ENCODE measurements around the gene BAIAP2L1.
"Not testable (repeated sequence)": the region's sequence is repeated elsewhere in the genome, so short reads cannot be mapped to it uniquely, and the experiment has no call there.

BAIAP2L1 gene

DNA sequence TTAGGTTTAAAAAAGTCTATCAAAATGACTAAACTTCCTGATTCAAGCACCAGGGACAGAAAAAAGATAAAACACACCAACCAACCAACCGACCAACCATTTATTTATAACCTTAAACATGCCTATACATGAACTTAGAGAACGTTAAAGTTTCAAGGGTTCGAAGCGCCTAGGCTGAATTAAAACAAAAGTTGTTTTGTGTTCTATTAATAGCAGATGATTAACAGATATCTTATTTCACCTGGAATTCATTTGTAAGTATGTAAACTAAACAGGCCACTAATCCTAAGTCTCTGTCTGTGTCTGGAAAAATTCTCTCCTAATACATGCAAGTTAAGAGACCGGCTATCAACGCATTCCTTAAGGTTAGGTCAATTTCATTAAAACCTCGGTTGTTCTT, 1.4 kb downstream of the BAIAP2L1 start:
- DNase-seq (ENCODE audit: low read depth in 2 of 3, low spot score in 2 of 3), result no peak

DNA sequence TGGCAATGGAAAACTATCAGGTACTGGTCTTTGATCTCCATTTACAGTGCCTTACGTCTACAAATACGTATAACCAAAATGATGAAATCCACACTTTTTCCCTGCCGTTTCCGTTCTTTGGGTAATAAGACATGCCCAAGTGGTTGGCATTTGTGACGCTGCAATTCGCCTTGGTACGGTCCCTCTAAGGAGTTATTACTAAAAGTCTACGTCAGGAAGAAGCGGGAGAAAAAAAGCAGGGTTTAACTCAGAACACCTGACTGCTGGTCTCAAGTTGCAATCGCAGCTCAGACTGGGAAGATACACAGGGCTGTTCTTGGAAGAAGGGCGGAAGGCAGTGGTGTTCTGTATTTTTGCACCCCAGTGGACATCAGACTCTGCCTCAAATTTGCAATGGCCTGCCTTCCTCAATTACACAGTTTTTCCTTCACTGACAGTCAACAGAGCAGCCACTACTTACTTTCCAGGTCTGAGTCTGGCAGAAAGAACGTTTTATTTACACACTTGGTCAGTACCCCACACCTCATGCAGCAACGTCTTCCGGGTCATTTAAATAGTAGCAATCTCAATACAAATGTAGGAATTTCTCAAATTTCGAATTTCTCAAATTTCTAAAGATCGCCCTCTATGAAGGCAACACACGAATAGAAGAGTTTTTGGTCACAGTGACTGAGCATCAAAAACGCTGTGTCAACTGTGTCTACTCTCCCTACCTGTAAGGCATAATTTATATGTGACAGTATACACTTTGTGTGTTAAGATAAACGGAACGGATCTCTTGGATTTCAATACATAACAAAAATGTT, 2.1 kb downstream of the BAIAP2L1 start:
- no peak for DNase-seq (ENCODE audit: low read depth in 2 of 3, low spot score in 2 of 3)

DNA sequence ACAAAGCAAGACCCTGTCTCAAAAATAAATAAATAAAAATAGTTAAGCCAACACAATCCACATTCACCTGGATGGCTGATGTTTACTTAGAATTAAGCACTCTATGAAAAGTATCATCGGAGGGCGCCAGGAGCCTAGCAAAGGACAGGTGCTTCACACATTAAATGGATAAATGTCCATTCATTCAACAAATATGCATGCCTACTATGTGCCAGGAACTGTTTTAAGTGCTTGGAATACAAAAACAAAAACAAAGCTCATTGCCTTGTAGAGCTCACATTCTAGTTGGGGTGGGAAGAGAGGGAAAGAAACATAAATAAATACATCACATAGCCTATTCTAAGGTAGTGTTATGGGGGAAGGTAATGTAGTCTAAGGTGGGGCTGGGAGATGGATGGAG, 4.1 kb downstream of the BAIAP2L1 start:
- no peak for DNase-seq (ENCODE audit: low read depth in 2 of 3, low spot score in 2 of 3)

DNA sequence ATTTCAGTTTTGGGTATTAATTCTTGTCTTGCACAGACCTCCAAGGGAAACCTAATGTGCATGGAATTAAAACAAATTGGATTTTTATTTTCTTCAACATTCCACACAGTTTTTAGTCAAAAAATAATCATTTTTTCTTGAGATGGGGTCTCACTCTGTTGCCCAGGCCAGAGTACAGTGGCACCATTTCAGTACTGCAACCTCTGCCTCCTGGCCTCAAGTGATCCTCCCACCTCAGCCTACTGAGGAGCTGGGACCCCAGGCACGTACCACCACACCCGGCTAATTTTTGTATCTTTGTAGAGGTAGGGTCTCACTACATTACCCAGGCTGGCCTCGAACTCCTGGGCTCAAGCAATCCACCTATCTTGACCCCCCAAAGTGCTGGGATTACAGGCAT, 4.9 kb downstream of the BAIAP2L1 start:
- no peak for DNase-seq (ENCODE audit: low read depth in 2 of 3, low spot score in 2 of 3)

DNA sequence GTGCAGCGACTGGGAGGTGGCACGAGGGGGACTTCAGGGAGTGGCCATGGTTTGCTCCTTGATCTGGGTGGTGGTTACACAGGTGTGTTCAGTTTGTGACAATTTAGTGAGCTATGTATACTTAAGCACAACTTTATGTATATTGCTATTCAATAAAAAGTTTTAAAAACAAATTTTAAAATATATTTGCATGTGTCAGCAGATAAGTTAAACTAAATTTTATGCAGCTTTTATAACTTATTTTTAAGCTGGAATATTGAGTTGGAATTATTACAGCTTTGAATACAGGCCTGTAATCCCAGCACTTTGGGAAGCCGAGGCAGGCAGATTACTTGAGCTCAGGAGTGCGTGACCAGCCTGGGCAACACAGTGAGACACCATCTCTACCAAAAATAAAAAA, 5.4 kb downstream of the BAIAP2L1 start:
- DNase-seq (ENCODE audit: low read depth in 2 of 3, low spot score in 2 of 3), result no peak

DNA sequence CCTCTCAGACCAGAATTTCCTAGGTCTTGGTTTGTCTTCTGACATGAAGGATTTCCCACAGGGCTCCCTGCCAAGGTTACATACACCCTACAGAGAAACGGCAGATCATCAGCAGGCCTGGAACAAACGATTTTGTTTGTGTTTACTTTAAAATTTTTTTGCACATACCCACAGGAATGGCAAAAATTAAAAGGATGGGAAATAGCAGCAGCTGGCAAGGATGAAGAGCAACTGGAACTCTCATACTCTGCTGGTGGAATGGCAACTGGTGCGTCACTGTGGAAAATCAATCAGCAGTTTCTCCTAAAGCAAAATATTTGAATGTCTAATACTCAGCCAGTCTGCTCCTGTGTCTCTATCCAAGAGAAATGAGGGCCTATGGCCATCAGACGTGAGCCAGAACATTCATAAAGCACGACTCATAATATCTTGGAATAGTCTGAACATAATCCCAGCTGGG, 6.5 kb downstream of the BAIAP2L1 start:
- no peak for DNase-seq (ENCODE audit: low read depth in 2 of 3, low spot score in 2 of 3)

DNA sequence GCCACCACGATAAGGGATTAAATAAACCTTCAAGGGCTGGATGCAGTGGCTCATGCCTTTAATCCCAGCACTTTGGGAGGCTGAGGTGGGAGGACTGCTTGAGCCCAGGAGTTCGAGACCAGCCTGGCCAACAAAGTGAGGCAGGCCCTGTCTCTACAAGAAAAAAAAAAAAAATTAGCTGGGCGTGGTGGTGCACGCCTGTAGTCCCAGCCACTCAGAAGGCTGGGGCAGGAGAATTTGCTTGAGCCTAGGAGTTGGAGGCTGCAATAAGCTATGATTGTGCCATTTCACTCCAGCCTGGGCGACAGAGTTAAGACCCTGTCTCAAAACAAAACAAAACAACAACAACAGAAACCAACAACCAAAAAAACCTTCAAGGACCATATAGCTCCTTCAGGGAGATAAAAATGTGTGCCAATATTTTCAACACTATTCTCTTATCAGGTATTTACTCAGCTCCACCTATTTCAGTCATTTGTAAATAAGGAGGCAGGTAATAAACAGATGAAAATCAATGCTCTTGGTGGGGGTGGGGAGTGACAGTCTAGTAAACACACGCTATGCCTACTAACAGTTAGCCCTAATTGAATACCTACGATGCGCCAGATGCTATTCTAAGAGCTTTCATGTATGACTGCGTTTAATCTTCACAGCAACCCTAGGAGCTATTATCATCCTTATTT, 13.2 kb downstream of the BAIAP2L1 start:
- DNase-seq (ENCODE audit: low read depth in 2 of 3, low spot score in 2 of 3), result no peak

DNA sequence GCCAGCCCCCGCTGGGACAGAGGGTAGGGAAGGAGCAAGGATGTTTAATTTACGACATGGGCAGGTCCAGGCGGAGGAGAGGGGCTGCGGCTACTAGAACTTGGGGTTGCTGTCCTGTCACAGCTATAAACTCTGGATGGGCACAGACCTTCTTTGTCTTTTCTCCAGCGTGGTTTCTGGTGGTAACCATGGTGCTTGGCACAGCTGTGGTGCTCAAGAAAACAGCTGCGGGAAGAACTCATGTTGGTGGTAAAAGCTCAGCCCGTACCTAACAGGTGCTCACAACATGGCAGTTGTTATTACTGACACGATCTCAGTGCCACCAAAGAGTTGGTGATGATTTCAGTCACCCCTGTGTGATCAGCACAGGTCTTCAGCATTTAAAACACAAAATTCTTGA, 13.8 kb downstream of the BAIAP2L1 start:
- DNase-seq (ENCODE audit: low read depth in 2 of 3, low spot score in 2 of 3), result no peak

DNA sequence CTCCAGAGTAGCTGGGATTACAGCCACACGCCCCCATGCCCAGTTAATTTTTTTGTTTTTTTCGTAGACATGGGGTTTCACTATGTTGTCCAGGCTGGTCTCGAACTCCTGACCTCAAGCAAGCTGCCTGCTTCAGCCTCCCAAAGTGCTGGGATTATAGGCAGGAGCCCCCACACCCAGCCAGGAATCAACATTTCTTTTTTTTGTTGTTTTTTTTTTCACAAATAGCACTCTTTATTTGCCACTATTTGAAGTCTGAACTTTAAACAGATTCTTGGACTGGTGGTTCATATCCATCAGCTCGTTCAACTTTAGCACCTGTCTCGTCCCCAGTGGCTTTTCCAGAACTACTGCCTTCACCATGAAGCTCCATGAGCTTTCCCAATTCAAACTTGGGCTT, 15.4 kb downstream of the BAIAP2L1 start:
- not testable (repeated sequence) for DNase-seq (ENCODE audit: low read depth in 2 of 3, low spot score in 2 of 3)

DNA sequence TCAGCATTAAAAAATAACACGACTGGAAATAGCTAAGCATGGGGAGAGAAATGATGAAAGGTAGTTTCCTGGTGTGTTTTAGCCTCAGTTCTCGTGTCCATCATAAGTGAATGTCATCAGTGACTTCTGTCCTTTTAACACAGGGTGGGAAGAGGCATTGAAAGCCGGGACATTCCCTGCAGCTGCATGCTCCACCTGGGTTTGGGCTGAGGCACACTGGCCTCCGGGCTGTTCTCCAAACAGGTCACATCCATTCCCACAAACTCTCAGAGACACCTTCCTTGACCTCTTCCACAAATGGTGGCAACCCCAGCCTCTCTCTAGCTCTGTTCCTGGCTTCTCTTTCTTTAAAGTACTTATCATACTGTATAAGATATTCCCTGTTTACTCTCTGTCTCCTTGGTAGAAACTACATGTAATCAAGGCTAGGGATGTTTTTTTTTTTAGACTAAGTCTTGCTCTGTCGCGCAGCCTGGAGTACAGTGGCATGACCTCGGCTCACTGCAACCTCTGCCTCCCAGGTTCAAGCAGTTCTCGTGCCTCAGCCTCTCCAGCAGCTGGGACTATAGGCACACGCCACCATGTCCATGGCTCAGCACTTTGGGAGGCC, 22.6 kb downstream of the BAIAP2L1 start:
- DNase-seq (ENCODE audit: low read depth in 2 of 3, low spot score in 2 of 3), result no peak

DNA sequence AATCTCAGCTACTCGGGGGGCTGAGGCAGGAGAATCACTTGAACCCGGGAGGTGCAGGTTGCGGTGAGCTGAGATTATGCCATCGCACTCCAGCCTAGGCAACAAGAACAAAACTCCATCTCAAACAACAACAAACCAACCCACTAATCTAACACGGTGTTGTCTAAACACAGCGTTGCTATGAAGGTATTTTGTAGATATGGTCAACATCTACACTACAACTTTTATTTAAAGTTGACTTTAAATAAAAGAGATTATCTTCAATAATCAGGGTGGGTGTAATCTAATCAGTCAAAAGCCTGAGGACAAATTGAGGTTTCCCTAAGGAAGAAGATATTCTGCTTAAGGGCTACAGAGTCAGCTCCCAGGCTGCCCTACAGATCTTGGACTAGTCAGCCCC, 24.2 kb downstream of the BAIAP2L1 start:
- DNase-seq (ENCODE audit: low read depth in 2 of 3, low spot score in 2 of 3), result no peak

DNA sequence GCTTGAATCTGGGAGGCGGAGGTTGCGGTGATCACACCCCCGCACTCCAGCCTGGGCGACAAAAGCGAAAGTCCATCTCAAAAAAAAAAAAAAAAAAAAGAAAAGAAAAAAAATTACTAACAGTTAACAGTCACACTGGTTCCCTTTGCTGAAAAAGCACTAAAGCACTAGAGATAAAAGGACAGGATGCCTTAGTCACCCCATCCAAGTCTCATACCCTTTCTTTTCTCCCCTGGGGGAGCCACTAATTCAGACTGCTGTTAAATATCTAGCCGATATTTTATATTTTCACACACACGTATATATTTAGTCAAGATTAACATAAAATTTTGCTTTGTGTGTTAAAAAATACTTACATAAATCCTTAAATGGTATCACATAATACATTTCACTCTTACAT, 25.2 kb downstream of the BAIAP2L1 start:
- no peak for DNase-seq (ENCODE audit: low read depth in 2 of 3, low spot score in 2 of 3)

DNA sequence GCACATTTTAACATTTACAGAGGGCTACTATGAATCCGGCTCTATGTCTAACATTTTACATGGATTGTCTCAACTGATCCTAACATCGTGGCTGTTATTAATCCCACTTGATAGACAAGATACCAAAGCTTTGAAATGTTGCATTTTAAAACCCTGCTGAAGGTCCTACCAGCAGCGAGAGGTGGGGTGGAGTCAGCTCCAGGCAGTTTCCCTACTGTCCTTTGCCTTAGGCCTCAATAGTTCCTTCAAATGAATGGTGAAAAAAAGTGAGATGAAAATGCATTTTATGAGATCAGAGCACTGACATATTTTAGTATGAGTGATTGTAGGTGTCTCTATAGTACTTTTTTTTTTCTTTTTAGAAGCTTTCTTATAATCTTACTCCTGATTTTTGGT, 26.6 kb downstream of the BAIAP2L1 start:
- DNase-seq (ENCODE audit: low read depth in 2 of 3, low spot score in 2 of 3), result no peak

DNA sequence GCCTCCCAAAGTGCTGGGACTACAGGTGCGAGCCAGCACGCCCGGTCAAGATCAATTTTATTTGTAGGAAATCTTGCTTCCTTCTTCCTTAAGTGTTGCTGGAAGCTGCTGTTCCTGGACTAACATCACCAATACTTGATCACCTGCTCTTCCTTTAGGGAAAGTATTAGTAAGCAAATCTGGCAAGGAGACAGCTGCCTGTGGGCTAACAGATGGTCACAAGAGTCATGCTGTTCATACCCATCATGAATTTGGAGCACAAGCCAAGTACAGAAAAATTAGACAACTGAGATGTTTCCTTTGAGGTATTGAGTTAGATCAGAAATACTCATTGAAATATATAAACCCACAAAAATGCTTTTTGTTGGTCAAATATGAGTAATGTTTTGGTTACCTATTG, 27.9 kb downstream of the BAIAP2L1 start:
- DNase-seq (ENCODE audit: low read depth in 2 of 3, low spot score in 2 of 3), result no peak

DNA sequence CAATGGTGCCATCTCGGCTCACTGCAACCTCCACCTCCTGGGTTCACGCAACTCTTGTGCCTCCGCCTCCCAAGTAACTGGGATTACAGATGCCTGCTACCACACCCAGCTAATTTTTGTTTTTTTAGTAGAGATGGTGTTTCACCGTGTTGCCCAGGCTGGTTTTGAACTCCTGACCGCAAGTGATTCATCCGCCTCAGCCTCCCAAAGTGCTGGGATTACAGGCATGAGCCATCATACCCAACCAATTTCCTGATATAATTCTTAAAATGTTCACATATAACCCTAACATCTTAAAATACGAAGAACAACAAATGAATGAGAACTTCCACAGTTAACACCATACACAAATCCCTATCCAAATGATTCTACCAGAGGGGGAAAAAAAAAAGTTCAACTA, 31.2 kb downstream of the BAIAP2L1 start:
- DNase-seq (ENCODE audit: low read depth in 2 of 3, low spot score in 2 of 3), result no peak

DNA sequence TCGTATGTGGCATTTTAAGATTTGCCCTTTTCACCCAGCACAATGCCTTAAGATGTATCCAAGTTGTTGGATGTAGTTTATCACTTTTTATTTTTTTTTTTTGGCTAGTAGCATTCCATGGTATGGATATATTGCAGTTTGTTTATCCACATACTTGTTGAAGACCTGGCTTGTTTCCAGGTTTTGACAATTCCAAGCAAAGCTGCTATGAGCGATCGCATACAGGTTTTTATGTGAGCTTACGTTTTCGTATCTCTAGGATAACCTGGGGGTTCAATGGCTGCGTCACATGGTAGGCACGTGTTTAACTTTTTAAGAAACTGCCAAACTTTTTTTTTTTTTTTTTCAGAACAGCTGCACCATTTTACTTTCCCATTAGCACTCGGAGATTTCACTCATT, 32.2 kb downstream of the BAIAP2L1 start:
- no peak for DNase-seq (ENCODE audit: low read depth in 2 of 3, low spot score in 2 of 3)

DNA sequence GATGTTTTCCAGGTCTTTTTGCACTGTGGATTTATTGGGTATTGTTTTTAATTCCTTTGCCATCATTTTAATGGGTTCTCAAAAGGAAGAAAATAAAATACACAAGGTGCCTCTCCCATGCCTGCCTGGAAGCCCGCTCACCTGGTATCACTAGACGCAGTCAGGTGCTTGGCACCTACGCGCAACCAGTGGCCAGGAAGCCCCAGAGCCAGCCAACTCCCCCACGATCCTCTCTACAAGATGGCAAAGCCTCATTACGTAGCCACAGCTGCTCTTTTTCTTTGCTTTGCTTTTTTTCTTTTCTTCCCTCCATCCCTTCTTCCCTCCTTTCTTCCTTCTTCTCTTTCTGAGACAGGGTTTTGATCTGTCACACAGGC, 34.3 kb downstream of the BAIAP2L1 start:
- no peak for DNase-seq (ENCODE audit: low read depth in 2 of 3, low spot score in 2 of 3)

DNA sequence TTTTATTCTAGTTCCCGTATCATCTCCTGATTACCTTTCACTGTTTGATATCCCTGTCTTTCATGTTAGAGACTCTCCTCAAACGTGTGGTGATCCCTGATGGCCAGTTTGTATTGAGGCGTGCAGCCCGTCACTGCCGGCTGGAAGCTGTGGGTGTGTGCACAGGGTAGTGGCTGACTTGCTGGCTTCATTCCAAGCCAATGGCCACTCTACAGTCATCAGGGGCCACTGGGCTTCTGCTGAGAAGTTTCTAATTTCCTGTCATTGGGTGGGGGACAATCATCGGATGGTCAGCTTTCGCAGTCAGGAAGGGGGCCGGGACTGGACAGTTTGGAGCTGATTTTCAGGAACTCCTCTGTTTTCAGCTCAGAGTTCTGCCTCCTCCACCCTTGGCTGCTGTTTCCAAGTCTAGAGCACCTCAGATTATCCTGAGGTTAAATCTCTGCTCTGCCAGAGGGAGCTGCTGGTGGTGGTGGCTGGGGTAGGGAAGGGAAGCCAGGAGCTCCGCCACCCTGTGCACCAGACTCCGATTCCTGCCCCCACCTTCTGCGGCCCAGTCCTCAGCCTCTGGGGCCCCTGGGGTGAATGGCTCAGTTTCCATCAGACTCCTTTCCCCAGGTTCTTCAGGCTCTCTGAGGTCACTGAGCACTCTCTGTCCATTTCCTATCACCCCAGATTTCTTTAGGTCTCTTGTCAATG, 34.9 kb downstream of the BAIAP2L1 start:
- DNase-seq (ENCODE audit: low read depth in 2 of 3, low spot score in 2 of 3), result no peak

DNA sequence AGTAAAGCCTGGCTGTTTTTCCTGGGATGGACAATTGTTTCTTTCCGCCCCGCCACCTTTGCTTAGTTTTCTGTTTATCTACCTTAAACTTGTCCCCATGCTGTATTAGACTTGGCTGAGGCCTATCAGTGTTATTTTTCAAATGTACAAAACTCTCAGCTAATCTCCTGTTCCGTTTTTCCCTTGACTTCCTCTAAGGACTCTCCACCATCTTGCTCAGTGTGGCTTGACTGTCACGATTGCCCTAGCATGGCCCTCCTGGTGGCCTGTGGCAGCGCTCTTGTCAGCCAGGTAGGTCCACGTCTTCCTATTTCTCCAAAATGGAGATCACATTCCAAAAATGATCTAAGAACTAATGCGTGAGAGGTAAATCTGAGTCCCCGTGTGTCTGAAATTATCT, 36.7 kb downstream of the BAIAP2L1 start:
- DNase-seq (ENCODE audit: low read depth in 2 of 3, low spot score in 2 of 3), result no peak

DNA sequence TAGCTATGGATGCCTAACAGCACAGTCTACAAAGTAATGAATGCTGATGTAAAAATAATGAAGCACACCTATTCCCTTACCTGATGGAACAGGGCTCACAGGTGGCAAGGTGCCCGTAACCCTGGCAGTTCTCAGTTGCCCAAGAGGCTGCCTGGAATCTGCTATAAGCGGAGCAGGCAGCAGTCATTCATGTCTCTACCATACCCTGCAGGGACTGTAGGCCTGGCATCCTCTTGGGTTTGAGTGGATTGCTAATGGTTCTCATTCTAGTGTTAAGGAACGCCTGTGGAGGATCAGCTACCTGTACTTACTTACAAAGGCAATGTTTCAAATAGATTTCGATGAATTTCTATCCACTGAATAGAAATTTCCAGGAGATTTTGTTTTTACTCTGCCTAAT, 38.4 kb downstream of the BAIAP2L1 start:
- DNase-seq (ENCODE audit: low read depth in 2 of 3, low spot score in 2 of 3), result no peak

DNA sequence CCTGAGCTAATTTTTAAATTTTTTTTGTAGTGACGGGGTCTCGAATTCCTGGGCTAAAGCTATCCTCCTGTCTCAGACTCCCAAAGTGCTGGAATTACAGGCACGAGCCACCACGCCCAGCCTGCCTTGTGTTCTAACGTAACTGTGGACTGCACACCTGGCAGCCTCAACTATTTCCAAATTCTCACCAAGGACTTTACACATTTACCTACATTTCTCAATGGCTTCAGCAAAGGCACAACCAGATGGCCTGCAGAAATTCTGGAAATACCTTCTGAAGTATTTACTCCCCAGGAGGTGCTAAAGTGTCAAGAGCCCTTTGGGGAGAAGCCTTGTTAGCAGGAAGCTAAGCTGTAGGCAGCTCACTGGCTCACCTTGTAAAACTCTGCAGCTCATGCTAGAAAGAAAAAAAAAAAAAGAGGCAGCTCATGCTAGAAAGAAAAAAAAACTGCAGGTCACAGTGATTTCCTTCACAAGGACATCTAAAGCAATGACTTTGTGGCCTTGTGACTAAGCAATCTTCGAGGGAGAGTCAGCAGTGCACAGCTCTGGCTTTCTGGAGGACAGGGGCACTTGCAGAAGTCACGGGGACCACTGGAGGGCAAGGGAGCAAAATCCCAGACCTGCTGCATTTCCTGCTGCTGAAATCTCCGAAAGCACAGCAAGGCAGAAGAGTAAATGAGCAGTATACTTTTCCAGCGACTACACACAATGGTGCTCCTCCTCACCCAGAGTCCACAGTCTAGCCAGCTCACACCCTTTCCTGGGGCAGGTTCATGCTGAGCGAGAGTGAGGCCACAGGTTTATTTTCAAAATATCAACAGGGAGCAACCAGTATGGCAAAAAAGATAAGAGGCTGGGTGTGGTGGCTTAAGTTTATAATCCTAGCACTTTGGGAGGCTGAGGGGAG, 40.4 kb downstream of the BAIAP2L1 start:
- no peak for DNase-seq (ENCODE audit: low read depth in 2 of 3, low spot score in 2 of 3)

Measured in activated CD8-positive, alpha-beta memory T cell treated with anti-CD3 and anti-CD28 coated beads for 48 hours (primary cell).